NCI-H460 (cell line): ENCODE measurements around the gene FZD2. TPM values are rescaled to one million over a fixed set of nuclear protein-coding genes. Genes with fewer than 3 reads are reported as not detected.
"Not testable (repeated sequence)": the region's sequence is repeated elsewhere in the genome, so short reads cannot be mapped to it uniquely, and the experiment has no call there.

Experiments used
- DNase-seq: peaks from one replicate; pipeline ENCODE4 v3.0.0-alpha.2; 2016; ENCODE audit warnings: low read depth; ENCODE audit errors: extremely low read depth
- total RNA-seq: library from RNA; depleted of rRNA; stranded (reverse); fragments of >200 nt; shearing (Covaris generic); gene quantifications from 2 replicates; pipeline ENCODE4 v1.2.3, GENCODE V29; 2014

The FZD2 gene
- total RNA-seq, 1 experiment from 2014 or later = 1.7 TPM

DNA sequence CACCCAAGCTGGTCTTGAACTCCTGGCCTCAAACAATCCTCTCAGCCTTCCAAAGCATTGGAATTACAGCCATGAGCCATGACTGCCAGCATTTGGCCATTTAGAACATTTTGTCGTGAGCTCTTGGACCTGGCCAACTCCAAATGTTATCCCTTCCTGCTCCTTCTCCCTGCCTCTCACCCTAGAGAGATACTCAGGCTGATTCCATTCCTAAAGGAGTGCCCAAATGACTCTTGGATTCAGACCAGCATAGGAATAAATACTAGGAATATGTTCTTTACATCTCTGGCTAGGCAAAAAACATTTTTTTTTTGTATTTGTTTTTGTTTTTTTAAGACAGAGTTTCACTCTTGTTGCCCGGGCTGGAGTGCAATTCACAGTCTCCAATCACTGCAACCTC is 15.5 kb downstream of the FZD2 start:
- DNase-seq = no peak

DNA sequence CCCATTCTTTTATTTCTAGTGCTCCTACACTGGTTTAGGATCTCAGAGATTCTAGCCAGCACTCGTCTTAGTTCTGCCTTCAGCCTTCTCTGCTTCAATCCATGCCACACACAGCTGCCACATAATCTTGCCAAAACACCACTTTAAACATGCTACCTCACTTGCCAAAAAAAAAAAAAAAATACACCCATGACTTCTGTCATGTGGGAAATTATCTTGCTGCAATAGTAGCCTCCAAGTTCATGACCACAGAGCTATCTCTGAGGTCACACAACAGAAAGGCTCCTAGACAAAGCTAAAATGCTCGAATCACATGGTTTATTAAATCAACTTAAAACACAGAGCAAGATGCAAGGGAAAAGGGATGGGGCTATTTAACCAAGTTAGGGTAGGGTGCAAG is 18.1 kb downstream of the FZD2 start:
- DNase-seq = no peak

DNA sequence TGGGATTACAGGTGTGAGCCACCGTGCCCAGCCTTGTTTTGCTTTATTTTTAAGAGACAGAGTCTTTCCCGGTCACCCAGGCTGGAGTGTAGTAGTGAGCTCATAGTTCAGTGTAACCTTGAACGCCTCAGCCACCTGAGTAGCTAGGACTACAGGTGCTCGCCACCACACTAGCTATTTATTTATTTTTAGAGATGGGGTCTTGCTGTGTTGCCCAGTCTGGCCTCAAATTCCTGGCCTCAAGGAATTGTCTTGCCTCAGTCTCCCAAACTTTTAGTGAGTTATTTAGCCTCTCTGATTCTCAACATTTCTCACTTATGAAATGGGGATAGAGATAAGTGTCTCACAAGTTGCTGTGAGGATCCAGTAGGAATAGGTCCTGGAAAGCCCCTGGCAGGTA is 21.7 kb downstream of the FZD2 start:
- no peak for DNase-seq

DNA sequence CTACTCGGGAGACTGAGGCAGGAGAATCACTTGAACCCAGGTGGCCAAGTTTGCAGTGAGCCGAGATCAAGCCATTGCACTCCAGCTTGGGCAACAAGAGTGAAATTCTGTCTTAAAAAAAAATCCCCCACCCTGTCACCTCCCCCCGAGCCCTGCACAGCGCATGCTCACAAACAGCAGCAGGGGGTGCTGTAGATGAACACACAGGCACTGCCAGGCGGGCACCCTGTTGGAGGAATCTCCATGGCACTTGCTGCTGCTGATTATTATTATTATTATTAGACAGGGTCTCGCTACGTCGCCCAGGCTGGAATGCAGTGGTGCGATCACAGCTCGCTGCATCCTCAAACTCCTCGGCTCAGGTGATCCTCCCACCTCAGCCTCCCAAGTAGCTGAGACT is 24.6 kb downstream of the FZD2 start:
- DNase-seq = peak; percentile 19

DNA sequence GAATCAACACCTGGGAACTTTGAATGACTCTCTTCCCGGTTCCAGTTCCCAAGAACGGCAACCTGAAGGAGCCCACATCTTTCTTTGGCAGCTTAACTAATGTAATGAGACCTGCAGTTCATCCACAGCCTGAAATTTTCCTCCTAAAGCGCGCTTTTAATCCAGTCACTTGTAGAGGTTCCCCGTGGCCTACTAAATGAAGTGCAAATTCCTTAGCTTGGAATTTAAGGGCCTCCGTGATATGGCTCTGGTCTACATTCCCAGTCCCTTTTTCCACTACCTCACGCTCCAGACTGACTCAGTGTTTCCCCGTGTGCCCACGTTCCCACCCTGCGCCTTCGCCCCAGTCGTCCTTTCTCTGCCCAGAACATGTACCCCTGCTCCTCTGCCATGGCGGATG is 27.2 kb downstream of the FZD2 start:
- DNase-seq = no peak

DNA sequence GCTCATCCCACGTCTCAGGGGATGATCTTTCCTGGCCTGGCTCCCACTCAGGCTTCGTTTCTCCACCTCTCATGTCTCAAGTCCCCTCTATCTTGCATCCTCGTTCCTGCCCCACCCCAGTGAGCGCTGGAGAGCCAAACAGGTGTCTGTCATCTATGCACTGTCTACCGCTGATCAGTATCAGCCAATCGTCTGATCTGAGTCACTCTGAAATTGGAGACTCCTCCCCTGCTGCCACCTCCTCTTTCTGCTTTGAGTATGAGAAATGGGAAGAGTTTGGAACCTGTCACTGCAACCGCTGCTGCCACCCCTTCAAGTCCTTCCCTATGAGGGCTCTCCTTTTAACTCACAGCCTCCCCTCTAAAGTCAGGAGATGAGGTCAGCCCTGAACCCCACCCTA is 28.0 kb downstream of the FZD2 start:
- no peak for DNase-seq

DNA sequence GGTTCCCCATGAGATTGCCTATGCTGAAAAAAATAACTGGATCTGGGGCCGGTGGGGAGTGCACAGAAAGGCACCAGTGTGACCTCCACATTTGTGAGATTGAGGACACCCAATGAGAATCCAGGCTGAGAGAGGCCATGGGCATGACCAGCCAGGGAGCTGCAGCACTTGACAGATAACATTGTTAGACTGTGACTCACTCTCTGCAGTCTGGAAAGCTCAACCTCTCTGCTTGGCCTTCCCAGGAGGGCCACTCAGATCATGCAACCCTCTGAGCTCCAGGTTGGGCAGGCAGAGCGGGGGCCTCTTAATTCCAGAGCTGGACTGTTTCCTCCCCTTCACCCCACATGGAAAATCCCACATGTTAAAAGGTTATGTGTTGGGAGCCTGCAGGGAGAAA is 30.1 kb downstream of the FZD2 start:
- DNase-seq = peak; percentile 38

DNA sequence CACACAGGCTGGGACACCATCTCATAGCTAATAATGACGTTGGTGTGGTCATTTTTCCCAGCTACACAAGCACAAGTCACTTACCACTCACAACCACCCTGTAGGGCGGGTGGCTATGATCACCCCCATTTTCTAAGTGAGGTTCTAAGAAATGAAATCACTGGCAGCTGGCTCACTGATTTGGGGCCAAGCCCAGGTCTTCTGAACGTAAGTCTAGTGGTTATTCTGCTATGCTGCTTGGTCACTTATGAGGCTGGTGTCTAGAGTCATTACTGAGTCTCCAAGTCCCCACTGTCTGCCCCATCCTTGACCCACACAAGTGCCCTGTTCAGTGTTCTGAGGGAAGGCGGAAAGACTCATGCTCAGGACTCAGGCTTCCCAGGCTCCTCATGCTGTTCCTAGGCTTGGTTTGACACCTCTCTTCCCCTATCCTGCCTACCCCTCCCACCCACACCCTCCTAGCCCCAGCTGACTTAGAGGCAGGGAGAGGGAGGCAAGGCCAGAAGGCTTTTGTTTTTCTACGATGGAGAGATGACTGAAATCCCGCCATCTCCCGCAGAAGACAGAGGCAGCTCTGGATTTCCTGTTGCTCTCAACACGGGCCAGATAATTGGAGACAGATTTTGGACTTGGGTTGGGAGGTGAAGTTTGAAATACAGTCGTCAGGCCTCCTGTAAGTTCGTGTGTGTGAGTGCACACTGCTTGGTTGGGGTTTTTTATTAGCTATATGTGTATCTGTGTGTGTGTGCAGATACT is 32.2 kb downstream of the FZD2 start:
- no peak for DNase-seq

DNA sequence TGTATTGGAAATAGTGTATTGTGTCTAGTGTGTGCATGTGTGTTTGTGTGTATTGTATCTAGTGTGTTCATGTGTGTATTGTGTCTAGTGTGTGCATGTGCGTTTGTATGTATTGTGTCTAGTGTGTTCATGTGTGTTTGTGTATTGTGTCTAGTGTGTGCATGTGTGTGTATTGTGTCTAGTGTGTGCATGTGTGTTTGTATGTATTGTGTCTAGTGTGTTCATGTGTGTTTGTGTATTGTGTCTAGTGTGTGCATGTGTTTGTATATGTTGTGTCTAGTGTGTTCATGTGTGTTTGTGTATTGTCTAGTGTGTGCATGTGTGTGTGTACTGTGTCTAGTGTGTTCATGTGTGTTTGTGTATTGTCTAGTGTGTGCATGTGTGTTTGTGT is 32.8 kb downstream of the FZD2 start:
- not testable (repeated sequence) for DNase-seq

DNA sequence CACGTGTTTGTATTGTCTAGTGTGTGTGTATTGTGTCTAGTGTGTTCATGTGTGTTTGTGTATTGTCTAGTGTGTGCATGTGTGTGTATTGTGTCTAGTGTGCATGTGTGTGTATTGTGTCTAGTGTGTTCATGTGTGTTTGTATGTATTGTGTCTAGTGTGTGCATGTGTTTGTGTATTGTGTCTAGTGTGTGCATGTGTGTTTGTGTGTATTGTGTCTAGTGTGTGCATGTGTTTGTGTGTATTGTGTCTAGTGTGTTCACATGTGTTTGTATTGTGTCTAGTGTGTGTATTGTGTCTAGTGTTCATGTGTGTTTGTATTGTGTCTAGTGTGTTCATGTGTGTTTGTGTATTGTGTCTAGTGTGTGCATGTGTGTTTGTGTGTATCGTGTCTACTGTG is 33.5 kb downstream of the FZD2 start:
- not testable (repeated sequence) for DNase-seq

DNA sequence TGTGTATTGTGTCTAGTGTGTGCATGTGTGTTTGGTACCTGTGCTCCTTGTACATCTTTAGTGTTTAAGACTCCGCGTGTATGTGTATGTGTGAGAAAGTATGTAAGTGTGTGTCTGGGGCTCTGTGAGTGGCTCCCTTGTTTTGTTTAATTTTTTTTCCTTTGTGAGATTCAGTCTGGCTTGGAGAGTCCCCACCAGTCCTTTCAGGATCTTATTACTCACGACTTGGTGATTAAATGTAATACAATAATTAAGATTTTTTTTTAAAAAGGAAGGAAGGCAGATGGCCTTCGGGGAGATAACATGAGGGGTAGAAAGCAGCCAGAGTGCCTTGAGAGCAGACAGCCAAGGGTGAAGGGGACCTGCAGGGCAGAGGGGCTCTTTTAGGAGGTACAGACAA is 33.9 kb downstream of the FZD2 start:
- DNase-seq = no peak

DNA sequence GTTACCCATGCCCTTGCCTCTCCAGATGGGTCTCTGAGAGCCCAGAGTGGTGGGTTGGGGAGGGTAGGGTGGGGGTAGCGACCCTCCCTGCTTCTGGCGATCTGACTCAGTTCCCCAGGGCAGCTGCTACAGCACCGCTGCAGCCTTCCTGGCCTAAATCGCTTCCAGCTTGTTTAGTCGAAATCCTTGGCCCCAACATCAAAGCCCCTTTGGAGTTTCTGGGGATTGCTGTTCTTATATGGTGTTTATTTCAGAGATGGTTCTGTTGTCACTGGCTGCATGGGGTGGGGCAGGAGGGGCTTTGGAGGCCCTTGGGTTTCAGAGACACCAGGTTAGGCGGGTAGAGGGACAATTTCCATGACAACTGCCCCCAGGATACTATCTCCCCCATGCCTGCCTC is 35.9 kb downstream of the FZD2 start:
- no peak for DNase-seq

DNA sequence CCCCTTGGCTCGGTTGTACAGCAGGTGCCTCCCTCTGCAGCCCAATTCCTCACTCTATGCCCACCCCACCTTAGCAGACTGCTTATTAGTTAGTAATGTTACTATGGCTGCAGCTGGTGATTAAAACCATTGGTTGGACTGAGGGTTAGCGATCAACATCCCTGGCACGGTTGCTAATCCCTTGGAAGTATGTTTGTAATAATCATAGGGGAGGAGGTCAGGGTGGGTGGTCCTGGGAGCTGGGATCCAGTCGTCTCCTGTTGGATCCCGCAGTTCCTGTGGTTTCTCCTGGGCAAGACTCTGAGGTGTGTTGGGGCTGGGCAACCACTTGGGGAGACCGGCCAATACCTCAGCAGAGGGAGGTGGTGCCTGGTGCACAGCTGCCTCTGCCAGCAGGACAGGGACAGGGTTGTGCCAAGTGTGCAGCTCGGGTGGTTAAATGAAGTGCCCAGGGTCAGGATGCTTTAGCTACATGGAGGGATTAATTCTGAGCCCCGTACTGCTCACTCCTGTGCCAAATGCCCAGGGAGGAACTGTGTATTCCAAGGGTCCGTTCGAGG is 38.0 kb downstream of the FZD2 start:
- no peak for DNase-seq

DNA sequence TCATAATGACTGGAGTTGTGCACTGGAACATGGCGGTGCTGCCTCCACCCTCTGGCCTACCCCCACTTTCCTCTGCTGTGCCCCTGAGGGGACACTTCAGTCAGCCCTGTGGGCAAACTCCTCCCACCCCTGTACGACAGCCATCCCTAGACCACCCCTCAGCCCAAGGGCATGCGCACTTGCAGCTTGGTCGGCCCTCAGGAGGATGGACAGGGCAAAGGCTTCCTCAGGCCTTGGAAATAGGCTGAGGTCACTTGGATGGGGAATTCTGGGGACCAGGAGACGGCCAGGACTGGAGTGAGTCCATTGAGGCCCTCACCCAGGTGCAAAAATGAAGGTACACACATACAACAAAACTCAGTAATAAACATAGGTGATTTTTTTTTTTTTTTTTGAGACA is 41.0 kb downstream of the FZD2 start:
- DNase-seq = no peak

DNA sequence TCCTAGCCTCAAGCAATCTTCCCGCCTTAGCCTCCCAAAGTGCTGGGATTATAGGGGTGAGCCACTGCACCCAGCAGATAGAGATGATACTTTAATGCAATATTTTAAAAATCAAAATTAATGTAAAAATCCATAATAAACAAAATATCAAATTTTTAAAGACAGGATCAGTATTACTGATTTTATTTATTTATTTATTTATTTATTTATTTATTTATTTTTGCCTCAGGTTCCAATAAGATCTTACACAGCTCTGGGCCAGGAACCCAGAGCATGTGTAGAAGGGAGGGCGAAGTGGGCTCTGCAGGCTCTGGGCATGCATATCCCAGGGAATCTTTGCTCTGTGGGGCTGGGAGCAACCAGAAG is 41.6 kb downstream of the FZD2 start:
- DNase-seq = no peak

DNA sequence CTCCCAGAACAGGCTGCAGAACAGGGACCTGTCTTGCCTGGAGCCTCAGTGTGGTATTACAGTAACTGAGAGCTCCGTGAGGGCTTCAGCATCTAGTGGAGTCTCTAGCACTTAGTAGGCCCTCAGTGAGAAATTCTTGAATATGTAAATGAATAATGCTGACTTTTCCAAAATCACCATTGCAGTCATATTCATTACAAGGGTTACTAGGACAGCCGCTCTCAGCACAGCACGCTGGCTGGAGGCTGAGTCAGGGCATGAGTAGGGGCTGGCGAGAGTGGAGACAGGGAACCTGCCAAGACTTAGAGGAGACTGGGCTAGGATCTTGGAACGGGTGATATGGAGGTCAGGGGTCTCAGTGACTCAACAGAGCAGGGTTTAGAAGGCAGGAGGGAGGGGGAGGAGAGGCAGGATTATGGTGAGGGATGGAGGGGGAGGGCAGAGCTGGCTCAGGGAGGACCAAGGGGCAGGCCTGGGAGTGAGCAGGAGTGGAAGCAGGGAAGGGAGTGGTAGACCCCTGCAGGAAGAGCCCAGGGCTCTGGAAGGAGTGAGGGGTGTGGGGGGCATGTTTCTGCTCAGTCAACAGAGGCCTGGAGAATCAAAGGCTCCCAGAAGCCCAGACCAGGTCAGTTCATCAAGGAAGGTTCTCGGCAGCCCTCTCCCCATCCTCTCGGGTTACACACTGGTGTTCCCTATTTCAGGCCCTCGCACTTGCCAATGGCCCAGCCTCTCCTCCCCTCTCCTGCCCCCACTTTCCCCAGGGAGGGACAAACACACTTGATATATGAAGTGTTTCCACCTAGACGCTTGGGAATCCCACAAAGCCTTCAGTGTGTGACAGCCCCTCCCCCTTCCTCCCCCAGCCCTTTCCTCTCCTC is 42.3 kb downstream of the FZD2 start:
- DNase-seq = no peak

DNA sequence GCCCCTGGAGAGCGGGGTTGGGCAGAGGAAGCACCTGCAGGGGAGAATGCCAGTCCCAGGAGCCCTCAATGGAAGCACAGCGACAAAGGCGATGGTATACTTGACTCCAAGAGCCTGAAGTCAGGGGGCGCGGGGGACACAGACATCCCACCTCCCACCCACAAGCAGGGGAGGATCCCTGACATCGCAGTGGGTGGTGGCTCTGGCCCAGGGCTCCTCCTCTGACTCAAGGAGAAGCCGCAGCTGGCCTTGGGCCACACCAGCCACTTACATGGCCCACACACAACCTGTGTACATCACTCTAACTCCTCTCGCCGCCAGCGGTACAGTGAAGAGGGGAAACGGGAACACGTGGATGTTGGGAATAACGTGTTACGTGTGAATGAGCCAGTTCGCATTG is 44.3 kb downstream of the FZD2 start:
- DNase-seq = no peak

DNA sequence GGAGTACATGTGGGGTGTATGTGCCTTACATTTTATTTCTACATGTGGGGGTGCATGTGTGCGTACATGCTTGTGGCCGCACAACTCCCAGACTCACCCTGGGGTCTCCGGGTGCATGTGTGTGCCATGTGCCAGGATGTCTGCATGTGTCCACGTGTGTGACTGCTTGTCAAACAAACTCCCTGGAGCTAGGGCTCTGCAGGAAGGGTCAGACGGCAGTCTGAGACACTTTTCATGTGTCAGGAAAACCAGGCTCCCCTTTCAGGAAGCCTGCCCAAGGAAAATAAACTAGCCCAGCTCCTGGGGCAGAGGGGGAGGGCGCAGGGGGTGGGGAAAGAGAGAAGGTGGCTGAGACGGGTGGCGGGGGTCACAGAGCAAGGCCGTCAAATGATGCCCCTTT is 44.7 kb downstream of the FZD2 start:
- DNase-seq = no peak

DNA sequence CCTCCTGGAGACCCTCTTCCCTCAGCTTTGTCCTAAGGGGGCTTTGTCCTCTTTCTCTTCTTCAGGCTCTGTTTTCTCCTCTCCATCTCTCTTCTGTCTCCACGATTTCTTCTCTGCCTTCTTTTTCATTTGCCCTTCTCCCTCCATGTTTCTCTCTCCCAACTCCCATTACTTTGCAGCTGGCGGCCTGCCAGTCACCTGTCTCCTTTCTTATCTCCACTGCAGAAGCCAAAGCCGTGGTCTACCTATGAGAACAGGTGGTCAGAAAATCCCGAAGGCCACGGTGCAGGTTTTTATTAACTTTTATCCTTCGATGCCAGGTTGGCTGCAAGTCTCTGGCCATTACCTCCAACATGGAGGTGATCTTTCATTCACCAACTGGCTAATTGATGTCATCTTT is 45.1 kb downstream of the FZD2 start:
- DNase-seq = no peak

DNA sequence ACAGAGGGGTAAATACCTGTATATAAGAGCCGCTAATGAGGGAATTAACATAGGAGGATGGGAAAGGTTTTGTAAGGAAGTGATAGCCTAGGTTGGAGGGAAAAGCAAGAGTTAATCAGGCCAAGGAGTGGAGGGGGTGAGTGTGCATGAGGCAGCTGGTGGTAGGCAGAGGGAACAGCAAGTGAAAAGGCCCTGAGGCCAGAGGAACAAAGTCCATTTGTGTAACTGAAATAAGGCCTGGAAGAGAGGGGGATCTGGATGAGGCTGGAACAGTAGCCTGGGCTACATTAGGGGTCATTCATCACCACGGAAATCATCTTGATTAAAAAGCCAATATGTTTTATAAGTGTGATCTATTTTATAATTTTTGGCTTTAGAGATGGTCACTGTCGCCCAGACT is 45.7 kb downstream of the FZD2 start:
- DNase-seq = no peak

DNA sequence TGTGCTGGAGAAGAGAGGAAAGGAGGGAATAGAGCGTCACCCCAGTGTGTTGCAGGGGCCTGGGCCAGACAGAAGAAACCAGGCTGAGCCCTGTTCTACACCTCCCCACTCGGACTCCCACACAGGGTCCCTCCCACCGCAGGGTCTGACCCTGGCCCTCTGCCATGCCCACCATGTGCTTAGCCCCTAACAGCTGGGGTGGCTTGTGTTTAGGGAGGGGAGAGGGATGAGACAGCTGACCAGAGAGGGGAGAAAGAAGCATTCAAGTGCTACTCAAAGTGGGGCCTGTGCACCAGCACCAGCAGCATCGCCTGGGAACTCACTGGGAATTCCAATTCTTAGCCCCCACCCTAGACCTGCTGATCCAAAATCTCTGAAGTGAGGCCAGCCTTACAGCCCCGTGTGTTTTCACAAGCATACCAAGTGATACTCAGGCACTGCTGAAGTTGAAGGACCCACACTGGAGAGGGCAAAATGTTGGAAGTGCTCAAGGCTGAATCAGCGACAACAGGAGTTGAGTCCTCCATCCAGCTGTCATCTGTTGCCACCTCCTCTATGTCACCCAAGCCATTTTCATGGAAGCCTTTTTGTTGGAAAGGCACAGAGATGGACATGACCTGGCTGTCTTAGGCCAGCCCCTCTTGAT is 47.0 kb downstream of the FZD2 start:
- DNase-seq = no peak
